ENCODE results near the gene ZNF775.

Gene ZNF775

DNA sequence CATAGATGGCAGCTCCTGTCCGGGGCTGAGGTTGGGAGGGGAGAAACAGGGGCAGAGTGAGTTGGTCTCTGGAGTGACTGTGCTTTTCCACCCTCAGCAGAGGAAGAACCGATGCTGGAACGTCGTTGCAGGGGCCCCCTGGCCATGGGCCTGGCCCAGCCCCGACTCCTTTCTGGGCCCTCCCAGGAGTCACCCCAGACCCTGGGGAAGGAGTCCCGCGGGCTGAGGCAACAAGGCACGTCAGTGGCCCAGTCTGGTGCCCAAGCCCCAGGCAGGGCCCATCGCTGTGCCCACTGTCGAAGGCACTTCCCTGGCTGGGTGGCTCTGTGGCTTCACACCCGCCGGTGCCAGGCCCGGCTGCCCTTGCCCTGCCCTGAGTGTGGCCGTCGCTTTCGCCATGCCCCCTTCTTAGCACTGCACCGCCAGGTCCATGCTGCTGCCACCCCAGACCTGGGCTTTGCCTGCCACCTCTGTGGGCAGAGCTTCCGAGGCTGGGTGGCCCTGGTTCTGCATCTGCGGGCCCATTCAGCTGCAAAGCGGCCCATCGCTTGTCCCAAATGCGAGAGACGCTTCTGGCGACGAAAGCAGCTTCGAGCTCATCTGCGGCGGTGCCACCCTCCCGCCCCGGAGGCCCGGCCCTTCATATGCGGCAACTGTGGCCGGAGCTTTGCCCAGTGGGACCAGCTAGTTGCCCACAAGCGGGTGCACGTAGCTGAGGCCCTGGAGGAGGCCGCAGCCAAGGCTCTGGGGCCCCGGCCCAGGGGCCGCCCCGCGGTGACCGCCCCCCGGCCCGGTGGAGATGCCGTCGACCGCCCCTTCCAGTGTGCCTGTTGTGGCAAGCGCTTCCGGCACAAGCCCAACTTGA lies 7.8 kb upstream of the ZNF775 start:
- DNase-seq (ENCODE audit: low spot score) = no peak
- TF ChIP-seq, protein P1, sequence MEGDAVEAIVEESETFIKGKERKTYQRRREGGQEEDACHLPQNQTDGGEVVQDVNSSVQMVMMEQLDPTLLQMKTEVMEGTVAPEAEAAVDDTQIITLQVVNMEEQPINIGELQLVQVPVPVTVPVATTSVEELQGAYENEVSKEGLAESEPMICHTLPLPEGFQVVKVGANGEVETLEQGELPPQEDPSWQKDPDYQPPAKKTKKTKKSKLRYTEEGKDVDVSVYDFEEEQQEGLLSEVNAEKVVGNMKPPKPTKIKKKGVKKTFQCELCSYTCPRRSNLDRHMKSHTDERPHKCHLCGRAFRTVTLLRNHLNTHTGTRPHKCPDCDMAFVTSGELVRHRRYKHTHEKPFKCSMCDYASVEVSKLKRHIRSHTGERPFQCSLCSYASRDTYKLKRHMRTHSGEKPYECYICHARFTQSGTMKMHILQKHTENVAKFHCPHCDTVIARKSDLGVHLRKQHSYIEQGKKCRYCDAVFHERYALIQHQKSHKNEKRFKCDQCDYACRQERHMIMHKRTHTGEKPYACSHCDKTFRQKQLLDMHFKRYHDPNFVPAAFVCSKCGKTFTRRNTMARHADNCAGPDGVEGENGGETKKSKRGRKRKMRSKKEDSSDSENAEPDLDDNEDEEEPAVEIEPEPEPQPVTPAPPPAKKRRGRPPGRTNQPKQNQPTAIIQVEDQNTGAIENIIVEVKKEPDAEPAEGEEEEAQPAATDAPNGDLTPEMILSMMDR (IDR thresholded peaks at IDR 0.05; ENCODE audit: borderline replicate concordance, control extremely low read depth, extremely low read depth, insufficient read depth, missing control alignments) = no peak
- in situ Hi-C loops (cut with MboI; ENCODE audit: low sequenced_read_pairs, unreplicated experiment) = no loop called here

DNA sequence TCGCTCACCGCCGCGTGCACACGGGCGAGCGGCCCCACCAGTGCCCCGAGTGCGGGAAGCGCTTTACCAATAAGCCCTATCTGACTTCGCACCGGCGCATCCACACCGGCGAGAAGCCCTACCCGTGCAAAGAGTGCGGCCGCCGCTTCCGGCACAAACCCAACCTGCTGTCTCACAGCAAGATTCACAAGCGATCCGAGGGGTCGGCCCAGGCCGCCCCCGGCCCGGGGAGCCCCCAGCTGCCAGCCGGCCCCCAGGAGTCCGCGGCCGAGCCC lies 7.2 kb upstream of the ZNF775 start:
- in situ Hi-C loops (cut with MboI; ENCODE audit: low sequenced_read_pairs, unreplicated experiment) = no loop called here
- TF ChIP-seq, protein P1 (IDR thresholded peaks at IDR 0.05; ENCODE audit: borderline replicate concordance, control extremely low read depth, extremely low read depth, insufficient read depth, missing control alignments) = no peak
- DNase-seq (ENCODE audit: low spot score) = no peak

DNA sequence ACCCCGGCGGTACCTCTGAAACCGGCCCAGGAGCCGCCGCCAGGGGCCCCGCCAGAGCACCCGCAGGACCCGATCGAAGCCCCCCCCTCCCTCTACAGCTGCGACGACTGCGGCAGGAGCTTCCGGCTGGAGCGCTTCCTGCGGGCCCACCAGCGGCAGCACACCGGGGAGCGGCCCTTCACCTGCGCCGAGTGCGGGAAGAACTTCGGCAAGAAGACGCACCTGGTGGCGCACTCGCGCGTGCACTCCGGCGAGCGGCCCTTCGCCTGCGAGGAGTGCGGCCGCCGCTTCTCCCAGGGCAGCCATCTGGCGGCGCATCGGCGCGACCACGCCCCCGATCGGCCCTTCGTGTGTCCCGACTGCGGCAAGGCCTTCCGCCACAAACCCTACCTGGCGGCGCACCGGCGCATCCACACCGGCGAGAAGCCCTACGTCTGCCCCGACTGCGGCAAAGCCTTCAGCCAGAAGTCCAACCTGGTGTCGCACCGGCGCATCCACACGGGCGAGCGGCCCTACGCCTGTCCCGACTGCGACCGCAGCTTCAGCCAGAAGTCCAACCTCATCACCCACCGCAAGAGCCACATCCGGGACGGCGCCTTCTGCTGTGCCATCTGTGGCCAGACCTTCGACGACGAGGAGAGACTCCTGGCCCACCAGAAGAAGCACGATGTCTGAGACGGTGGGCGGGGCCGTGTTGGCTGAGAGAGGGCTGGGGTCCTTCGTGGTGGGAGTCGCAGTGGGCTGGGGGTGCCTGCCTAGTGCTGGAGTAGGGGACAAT lies 6.7 kb upstream of the ZNF775 start:
- in situ Hi-C loops (cut with MboI; ENCODE audit: low sequenced_read_pairs, unreplicated experiment) = no loop called here
- no peak for DNase-seq (ENCODE audit: low spot score)
- TF ChIP-seq, protein P1 (IDR thresholded peaks at IDR 0.05; ENCODE audit: borderline replicate concordance, control extremely low read depth, extremely low read depth, insufficient read depth, missing control alignments) = no peak

DNA sequence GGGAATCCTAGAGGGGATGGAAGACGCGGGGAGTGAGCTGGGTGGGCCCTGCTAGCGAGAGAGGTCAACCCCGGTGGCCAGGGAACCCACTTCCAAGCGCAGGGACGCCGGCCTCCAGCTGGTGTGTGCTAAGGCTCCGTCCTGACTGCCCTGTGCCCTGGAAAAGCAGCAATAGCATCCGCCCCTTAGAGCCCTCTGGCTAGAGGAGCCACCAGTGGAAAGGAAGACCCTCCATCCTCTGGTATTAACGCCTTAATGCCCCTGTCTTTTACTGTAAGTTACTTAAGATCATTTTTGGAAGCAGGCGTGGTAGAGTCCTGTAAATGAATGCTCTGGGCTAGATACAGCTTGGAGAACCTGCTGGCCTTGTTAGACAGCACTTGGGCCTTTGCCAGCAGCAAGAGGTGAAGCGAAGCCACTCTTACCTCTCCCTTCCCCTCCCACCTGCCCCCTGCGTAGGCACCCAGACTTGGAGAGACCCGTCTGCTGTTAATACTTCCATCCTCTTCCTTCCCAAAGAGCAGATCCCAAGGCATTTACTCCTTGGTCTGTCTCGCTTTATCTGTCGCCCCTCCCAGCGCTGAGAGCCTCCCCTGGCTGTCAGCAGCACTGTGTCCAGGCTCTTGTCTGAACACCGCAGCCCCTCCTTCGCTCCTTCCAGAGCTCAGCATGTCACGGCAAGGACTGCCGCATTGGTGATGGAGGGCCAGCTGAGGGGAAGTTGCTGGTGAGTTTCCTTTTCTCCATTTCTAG lies 5.9 kb upstream of the ZNF775 start:
- in situ Hi-C loops (cut with MboI; ENCODE audit: low sequenced_read_pairs, unreplicated experiment) = no loop called here
- DNase-seq (ENCODE audit: low spot score) = no peak

DNA sequence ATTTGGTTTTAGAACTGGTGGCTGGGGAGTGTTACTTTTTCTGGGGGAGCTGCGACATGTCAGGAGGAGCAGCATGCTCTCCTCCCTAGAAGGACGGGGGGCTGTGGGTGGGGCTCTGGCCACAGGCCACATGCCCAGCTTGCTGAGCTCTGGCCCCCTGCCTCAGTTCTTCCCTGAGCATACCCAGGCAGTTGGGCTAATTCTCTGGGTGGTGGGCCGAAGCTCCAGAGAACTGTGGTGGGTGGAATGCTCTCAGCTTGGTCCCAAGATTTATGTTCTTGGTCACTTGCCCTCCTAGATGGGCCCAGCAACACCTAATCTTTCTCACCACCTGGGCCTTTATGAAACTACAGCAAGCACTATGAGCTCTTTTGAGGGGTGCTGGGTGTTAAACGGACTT lies 5.1 kb upstream of the ZNF775 start:
- TF ChIP-seq, protein P1 (IDR thresholded peaks at IDR 0.05; ENCODE audit: borderline replicate concordance, control extremely low read depth, extremely low read depth, insufficient read depth, missing control alignments) = no peak
- in situ Hi-C loops (cut with MboI; ENCODE audit: low sequenced_read_pairs, unreplicated experiment) = no loop called here
- no peak for DNase-seq (ENCODE audit: low spot score)

More for the DNA sequence above, 5.9 kb upstream of the ZNF775 start:
- TF ChIP-seq, protein P1 (IDR thresholded peaks at IDR 0.05; ENCODE audit: borderline replicate concordance, control extremely low read depth, extremely low read depth, insufficient read depth, missing control alignments) = no peak

DNA sequence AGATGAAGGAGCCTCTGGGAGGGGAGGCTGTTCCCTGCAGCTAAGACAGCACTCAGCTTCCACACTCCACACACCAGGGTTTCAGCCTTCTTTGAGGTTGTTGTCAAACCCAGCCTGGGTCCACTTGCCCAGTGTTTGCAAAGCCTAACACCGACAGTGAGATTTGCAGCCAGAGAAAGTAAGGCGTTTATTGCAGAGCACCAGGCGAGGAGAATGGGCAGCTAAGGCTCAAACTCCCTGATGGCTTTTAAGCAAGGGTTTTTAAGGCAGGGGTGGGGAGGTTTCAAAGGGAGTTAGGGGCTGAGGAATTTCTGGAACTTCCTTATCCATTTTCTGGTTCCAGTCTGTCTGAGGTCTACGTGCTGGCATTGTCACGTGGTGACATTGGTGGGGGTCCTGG lies 4.7 kb upstream of the ZNF775 start:
- no peak for DNase-seq (ENCODE audit: low spot score)
- in situ Hi-C loops (cut with MboI; ENCODE audit: low sequenced_read_pairs, unreplicated experiment) = no loop called here
- TF ChIP-seq, protein P1 (IDR thresholded peaks at IDR 0.05; ENCODE audit: borderline replicate concordance, control extremely low read depth, extremely low read depth, insufficient read depth, missing control alignments) = no peak

All from GM13976 (cell line).